ENCODE results near the gene SEPSECS.

DNA sequence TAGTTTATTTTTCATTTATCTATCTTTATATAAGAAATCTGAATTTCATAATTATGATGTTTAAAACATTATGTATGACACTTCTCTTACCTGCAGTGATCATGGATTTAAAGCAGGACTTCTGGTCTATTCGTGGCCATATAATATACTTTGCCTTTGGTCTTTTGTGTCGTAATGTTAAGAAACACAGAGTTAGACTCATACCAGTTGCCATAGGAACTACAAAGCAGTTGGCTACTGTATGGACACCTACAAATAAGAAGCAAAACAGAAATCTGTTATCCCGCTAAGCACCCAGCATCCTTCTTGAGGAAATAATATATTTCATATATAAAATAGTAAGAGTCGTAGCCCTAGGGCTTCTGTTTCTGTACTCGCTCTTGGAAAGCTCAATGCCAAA lies 4.3 kb downstream of the SEPSECS start:
- TF ChIP-seq, protein P1, sequence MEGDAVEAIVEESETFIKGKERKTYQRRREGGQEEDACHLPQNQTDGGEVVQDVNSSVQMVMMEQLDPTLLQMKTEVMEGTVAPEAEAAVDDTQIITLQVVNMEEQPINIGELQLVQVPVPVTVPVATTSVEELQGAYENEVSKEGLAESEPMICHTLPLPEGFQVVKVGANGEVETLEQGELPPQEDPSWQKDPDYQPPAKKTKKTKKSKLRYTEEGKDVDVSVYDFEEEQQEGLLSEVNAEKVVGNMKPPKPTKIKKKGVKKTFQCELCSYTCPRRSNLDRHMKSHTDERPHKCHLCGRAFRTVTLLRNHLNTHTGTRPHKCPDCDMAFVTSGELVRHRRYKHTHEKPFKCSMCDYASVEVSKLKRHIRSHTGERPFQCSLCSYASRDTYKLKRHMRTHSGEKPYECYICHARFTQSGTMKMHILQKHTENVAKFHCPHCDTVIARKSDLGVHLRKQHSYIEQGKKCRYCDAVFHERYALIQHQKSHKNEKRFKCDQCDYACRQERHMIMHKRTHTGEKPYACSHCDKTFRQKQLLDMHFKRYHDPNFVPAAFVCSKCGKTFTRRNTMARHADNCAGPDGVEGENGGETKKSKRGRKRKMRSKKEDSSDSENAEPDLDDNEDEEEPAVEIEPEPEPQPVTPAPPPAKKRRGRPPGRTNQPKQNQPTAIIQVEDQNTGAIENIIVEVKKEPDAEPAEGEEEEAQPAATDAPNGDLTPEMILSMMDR (IDR thresholded peaks at IDR 0.05), result no peak
- TF ChIP-seq EP300 (IDR thresholded peaks at IDR 0.05) (no peak), POLR2AphosphoS5 (IDR thresholded peaks at IDR 0.05) (no peak)

Measured in stomach (tissue), 4 donors.